Measurements from ENCODE around the gene CEACAM5.

DNA sequence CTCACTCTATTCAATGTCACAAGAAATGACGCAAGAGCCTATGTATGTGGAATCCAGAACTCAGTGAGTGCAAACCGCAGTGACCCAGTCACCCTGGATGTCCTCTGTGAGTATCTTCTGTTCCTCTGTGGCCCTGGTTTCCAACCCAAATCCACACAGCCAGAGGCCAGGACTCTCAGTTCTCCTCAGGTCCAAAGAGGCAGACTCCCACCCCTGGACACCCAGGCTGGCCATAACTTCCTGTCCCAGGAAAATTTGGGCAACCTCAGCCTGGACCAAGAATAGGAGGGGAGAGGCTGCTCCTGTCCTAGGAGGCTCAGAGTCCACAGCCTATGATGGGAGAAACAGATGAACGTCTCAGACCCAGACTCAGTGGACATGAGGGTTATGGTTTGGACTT is 11.7 kb downstream of the CEACAM5 start:
- TF ChIP-seq CTCF (IDR thresholded peaks at IDR 0.05) (no peak), TP53 (CRISPR knock-in tag; IDR thresholded peaks at IDR 0.05) (no peak), JUN (CRISPR knock-in tag; IDR thresholded peaks at IDR 0.05) (no peak), ELF4 (CRISPR knock-in tag; IDR thresholded peaks at IDR 0.05; ENCODE audit: low read depth) (no peak), NR3C1 (CRISPR knock-in tag; conservative IDR thresholded peaks at IDR 0.05; ENCODE audit: low read depth) (no peak), ATF2 (CRISPR knock-in tag; IDR thresholded peaks at IDR 0.05; ENCODE audit: borderline replicate concordance, low read depth) (no peak)

All from WTC11 (cell line).